Fibroblast of skin of abdomen (primary cell): ENCODE measurements around the gene ATXN1L. TPM values are rescaled to one million over a fixed set of nuclear protein-coding genes. Genes with fewer than 3 reads are reported as not detected.
"Not testable (repeated sequence)": the region's sequence is repeated elsewhere in the genome, so short reads cannot be mapped to it uniquely, and the experiment has no call there.

ENCODE experiments used
- DNase-seq: peaks from one replicate; pipeline ENCODE4 v3.0.0-alpha.2; 2013
- polyA plus RNA-seq, 2 experiments: library from polyadenylated mRNA; unstranded; fragments of 120-200 nt; gene quantifications; one replicate each; pipeline ENCODE4 v1.2.1, GENCODE V29; 2013; ENCODE audit not compliant: insufficient read length in 2 of 2

Gene ATXN1L, protein sequence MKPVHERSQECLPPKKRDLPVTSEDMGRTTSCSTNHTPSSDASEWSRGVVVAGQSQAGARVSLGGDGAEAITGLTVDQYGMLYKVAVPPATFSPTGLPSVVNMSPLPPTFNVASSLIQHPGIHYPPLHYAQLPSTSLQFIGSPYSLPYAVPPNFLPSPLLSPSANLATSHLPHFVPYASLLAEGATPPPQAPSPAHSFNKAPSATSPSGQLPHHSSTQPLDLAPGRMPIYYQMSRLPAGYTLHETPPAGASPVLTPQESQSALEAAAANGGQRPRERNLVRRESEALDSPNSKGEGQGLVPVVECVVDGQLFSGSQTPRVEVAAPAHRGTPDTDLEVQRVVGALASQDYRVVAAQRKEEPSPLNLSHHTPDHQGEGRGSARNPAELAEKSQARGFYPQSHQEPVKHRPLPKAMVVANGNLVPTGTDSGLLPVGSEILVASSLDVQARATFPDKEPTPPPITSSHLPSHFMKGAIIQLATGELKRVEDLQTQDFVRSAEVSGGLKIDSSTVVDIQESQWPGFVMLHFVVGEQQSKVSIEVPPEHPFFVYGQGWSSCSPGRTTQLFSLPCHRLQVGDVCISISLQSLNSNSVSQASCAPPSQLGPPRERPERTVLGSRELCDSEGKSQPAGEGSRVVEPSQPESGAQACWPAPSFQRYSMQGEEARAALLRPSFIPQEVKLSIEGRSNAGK
- polyA plus RNA-seq (2013, experiment 1 of 2; ENCODE audit: insufficient read length), result 14.5 TPM
- polyA plus RNA-seq (2013, experiment 2 of 2; ENCODE audit: insufficient read length), result 13.8 TPM

DNA sequence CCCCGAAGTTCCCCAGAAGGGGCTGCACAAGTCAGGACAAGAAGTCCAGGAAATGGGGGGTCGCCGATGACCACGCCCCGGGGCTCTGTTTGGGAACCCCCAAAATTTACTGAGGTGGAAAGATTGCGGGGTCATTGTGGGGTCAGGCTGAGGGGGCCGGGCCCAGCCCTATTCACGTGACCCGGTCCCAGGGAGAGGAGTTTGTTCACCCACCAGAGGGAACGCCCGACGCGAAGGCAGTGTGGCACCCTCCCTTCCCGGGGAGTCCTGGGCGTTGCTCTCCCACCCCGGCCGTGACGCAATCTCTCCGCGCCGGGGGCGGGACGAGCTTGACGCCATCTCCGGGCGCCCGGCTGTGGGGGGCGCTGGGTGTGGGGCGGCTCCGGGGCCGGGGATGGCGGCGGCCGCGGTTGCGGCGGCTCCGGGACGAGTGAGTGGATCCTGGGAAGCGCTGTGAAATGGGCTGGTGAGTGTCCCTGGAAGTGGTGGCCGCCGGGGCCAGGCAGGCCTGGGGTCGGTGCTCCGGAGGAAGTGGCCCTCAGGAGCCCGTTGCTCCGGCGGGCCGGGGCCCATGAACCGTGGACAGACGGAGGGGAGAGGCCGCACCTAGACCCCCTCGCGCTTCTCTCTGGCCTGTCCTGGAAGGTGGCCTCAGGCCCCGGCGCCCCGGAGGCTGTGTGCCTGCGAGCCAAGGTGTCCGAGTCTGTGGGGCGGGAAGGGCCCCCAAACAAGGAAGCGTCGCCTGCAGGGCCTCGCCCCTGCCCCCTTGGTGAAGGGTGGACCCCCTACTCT lies at the start of gene ATXN1L:
Gene ATXN1L (plus strand): TSS at position 338 of the 792 bp plus-strand sequence. CDS start 3,765 bp downstream, outside the sequence.
- peak; percentile 95 for DNase-seq

DNA sequence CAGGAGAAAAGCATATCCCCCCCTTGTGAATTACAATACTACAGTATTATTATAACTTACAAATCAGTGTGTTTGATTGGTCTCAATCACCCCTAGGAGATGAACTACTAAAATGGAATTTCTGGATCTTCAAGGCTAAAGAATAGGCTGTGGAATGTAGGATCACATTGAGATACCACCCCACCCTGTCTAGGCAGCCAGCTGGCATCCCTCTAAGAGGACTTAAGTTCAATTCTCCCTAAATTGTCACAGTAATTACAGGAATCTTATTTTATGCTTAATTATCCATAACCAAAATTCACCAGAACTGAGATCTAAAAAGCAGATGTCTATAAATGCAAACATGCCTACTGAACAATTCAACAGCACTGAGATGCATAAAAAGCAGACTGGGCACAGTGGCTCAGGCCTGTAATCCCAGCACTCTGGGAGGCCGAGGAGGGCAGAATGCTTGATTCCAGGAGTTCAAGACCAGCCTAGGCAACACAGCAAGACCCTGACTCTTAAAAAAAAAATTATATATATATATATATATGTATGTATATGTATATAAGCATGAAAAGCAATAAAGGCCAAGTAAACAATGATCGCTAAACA lies 49.2 kb upstream of the ATXN1L start:
- peak; percentile 40 for DNase-seq

DNA sequence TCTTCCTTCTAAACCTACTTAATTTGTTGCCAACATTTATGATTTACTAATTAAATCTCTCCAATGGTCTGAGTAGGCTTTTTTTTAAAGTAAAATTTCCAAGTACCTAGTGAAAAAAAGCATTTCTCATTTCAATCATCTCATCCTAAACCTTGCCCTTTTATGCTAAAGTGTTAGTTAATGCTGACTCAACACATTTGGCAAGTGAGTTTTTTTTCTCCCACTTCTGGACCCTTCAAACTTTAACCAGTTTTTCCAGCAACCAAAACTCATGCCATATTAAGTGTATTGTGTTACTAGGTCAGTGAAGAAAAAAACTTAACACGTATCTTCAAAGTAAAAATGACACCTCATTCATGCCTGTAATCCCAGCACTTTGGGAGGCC lies 42.5 kb upstream of the ATXN1L start:
- no peak for DNase-seq

DNA sequence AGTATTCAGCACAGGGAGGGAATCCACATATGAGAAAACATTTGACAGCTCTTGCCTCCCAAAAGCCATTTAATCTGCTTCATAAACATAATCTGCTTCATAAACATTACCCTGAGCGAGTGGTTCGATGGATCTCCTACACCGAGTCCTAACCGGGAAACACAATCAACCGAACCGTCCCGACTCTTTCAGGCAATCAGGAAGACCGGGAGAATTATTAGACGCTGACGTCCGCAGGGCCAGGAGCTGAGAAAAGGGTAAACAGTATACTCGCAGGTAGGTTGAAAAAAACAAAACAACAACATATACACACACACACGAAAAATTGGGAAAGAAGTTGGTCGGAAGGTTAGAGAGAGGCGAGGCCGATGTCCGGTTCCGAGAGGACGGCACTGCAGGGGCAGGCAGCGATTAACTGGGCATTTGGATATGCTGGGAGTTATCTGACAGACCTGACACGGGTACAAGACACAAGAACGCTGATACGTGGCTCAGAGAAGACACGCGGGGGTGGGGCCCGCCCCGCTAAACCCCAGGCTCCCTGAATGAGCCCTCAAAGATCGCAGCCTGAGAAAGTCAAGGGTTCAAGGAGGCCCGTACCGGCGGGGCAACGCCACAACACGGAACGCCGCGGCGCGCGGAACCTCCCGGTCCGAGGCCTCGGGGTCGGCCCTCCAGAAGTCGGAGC lies 37.7 kb upstream of the ATXN1L start:
- DNase-seq, result peak; percentile 13

DNA sequence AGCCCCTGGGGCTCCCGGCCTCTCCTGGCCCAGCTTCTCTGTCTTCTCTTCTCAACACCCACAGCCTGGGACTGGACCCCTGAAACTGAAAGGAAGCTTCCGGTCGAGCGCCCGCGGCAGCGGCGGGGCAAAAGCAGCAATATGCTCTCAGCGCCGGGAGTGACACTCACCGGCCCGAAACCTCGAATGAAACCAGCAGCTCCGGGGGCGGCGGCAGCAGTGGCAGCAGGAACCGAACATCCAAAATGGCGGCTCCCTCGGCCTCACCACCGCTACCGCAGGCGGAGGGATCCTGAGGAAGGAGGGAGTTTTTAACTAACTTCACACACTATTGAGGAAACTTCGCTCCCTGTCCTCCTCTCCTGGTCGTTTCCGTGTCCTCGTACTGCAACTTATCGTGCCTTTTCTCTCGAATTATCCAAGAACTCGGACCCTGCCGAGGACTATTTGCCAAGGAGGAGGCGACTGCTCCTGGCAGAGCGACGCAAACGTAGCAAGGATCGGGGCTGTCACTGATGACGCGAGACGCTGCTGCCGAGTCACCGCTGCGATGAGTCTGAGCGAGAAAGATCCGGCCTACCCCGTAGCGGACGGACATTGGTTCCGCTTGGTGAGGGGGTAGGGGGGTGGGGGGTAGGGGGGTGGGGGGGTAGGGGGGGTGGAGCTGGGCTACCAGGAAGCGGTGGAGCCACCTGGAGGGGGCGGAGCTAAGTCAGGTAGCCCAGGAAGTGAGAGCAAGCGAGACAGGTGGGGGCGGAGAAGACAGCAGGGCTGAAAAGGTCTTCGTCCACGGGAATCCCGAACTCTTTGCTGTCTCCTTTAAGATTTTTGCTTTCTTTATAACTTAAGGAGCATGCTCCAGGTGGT lies 37.0 kb upstream of the ATXN1L start, which contains the start of gene AP1G1:
Gene AP1G1 (minus strand): TSS at position 242 of the 867 bp plus-strand sequence. CDS start 19,355 bp downstream, outside the sequence.
- DNase-seq, result peak; percentile 99

DNA sequence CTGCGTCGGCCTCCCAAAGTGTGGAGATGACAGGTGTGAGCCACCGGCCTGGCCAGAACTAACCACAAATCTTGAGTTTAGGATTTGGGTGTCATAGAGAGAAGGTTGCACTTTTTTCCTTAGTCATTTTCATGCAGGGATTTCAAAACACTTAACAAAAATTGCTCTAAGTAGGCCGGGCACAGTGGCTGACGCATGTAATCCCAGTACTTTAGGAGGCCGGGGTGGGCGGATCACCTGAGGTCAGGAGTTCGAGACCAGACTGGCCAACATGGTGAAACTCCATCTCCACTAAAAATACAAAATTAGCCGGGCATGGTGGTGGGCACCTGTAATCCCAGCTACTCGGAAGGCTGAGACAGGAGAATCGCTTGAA lies 35.6 kb upstream of the ATXN1L start:
- DNase-seq, result not testable (repeated sequence)

DNA sequence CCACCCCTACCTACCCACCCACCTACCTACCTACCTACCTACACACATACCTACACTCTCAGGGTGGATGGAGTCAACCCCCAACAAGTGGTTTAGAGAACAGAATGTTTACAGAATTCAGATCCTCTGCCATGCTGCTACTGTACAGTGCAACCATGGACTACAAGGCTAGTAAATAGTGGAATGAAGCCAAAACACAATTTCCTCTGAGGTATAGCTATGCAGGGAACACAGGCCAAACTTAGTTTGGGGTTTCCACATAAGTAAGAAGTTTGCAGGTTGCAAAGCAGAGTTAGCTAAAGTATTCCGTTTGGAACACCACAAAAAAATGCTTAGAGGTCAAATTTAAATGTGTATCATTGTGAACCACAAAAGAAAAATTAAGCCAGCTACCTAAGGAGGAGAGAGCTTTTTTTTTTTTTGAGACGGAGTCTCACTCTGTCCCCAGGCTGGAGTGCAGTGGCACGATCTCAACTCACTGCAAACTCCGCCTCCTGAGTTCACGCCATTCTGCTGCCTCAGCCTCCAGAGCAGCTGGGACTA lies 34.4 kb upstream of the ATXN1L start:
- DNase-seq, result no peak

DNA sequence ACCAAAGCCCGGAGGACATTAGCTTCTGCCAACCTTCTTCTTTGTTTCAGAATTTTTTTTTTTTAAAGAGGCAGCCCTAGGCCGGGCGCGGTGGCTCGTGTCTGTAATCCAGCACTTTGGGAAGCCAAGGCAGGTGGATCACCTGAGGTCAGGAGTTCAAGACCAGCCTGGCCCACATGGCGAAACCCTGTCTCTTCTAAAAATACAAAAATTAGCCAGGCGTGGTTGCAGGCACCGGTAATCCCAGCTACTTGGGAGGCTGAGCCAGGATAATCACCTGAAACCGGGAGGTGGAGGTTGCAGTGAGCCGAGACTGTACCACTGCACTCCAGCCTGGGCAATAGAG lies 28.6 kb upstream of the ATXN1L start:
- not testable (repeated sequence) for DNase-seq

DNA sequence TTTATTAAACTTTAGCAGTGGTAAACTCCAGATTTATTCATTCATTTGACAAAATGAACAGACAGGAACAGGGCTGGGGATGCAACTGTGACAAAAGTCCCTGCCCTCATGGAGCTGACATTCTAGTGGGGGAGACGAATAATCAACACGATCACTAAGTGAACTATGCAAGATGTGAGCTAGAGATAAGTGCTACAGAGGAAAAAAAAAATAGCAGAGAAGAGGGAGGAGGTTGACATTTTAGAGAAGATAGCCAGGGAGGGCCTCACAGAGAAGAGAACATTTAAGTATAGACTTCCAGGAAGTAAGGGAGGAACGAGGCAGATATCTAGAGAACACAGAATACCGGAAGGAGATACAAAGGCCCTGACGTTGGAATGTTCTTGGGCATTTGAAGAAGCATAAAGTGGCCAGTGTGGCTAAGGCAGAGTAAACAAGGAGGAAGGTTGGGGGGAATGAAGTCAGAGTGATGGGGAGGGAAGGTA lies 19.2 kb upstream of the ATXN1L start:
- no peak for DNase-seq

DNA sequence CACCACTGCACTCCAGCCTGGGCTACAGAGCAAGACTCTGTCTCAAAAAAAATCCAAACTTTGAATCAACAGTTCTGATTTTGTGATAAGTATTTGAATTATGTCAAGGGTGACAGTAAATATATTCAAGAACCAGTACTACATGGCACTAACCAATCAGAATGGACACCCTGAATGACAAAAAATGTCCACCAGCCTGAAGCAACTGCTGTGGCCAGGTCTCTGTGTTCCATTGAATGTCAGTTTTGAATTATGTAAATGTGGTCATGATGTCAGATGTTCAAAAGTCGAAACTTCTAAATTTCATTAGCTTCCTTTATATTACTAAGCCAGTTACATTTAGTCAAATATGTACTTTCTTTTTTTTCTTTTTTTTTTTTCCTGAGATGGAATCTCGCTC lies 15.4 kb upstream of the ATXN1L start:
- no peak for DNase-seq

DNA sequence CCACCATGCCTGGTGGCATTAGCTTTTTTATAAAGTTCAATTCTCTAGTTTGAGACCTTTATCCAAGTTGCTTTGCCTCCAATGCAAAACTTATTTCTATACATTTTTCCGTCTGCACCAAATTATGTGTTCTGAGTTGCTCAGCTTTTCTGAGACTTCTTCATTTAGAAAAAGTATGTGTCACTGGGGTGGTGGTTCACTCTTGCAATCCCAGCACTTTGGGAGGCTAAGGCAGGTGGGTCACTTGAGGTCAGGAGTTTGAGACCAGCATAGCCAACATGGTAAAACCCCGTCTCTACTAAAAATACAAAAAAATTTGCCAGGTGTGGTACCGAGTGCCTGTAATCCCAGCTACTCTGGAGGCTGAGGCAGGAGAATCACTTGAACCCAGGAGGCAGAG lies 14.1 kb upstream of the ATXN1L start:
- DNase-seq, result not testable (repeated sequence)

DNA sequence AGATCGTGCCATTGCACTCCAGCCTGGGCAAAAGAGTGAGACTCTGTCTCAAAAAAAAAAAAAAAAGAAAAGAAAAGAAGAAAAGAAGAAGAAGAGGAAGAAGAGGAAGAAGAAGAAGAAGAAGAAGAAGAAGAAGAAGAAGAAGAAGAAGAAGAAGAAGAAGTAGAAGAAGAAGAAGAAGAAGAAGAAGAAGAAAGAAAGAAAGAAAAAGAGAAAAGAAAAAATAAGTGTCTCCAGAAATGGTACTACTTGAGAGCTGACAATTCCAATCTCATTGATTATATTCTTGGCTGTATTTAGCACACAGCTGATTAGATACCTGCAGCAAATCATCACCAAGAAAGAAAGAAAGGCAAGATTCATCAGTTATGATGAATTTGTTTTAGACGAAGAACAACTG lies 13.7 kb upstream of the ATXN1L start:
- DNase-seq, result not testable (repeated sequence)

DNA sequence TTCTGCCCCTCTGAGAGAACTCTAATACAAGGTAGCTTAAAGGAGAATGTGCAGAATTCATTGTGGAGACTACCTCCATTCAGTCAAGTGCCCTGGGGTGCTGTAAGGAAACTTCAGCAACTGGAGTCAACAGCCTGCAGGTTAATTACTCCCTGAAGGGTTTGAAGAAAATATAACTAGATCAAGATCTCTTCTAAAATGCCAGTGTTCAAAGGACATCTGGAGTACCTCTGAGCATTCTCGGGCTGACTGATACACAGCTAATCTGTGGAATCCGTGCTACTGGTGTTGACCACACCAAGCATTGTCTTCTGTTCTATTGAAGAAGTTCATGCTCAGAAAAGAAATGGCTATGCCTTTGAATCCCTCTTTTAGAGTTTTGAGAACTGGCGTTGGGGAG lies 11.5 kb upstream of the ATXN1L start:
- no peak for DNase-seq

DNA sequence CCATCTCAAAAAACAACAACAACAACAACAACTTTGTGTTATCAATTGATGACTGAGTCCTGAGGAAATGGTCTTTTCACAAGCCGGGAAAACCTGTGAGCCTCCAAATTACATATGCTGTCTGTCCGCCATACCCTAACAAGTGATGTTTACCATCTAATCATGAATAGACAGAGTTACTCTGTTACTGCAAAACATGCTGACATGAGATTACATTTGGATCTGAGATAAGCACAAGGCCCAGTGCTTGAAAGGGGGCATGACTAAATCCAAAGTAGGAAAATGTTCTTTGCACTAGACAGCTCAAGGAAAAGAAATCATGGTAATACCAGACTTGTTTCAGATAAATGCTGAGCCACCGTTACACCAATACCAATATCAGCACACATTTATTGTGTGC lies 8.6 kb upstream of the ATXN1L start:
- no peak for DNase-seq

DNA sequence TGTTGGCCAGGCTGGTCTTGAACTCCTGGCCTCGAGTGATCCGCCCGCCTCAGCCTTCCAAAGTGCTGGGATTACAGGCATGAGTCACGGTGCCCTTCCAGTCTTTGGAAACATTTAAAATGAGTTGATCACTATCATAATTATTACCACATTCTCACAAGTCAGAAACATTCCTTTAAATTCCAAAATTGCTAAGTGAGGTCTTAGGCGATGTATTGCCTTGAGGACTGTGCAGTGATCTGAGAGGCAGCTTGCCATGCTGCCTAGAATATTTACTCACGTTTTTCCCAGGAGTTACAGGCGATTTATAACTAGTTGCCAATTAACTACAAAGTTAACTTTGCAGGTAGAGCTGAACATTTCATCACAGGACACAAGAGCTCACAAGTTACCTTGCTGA lies 5.7 kb upstream of the ATXN1L start:
- peak; percentile 63 for DNase-seq

DNA sequence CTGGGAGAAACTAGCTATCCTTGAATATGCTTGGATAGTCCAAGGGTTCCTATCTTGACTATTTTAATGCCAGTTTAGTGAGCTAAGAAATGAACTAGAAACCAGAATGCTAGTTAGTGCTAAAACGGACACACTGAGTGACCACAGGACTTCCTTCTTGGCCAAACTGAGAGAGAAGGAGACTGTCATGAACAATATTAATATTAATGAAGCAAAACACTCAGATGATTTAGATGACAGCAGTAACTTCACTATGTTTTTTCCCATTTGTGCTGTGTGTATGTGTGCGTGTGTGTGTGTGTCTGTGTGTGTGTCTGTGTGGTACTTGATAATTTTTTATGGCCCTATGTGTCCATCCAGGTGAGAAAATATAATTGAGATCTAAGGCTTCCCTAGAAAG lies 2.2 kb upstream of the ATXN1L start:
- no peak for DNase-seq

DNA sequence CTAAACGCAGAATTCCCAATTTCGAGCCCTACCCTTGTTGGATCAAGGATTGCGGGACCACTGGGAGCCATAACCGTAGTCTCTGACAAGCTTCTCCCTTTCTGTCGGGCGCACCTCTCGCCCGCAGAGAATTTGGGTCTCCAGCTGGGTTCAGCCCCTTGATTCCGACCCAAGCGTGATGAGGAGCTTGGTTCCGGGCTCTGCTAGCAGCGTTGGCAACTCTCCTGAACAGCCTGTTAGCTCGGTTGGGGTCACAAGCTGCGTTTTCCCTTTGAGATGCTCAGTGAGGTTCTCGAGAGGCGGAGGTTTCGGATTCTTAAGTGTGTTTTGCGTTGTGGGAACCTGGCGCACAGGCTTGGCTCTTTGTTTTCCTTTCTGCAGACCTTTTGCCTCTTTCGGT lies 655 bp downstream of the ATXN1L start:
- no peak for DNase-seq

DNA sequence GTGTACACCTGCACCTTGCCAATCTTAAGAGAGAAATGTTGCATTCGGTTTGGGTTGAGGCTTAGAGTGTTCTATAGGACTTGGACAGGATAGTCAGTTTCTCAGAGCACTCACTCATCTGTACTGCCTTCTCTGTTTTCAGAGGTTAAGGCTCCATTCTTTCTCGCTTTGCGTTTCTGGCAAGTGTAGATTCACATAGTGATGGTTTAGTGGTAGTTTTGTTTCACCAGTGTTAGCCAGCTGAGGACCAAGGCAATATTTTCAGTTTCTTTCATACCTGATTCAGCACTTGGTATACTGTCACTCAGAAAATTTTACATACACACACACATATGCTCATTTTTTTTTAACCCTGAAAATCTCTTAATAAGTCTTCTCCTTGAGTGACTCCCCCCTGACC lies 1.3 kb downstream of the ATXN1L start:
- DNase-seq, result no peak

DNA sequence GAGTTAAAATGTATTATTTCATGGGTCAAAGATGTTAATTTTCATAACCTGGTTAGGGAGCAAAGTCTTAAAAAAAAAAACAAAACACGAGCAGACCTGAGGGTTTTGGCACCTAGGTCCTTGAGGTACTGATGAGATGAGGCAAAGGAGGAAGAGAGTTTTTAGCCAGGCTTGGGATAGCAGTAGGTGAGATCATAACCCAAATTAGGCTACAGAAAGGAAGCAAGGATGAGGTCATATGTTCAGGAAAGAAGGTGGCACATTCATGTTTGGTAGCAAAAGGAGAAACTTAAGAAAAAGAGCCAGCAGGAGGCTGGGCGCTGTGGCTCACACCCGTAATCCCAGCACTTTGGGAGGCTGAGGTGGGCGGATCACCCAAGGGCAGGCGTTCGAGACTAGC lies 2.8 kb downstream of the ATXN1L start:
- no peak for DNase-seq

DNA sequence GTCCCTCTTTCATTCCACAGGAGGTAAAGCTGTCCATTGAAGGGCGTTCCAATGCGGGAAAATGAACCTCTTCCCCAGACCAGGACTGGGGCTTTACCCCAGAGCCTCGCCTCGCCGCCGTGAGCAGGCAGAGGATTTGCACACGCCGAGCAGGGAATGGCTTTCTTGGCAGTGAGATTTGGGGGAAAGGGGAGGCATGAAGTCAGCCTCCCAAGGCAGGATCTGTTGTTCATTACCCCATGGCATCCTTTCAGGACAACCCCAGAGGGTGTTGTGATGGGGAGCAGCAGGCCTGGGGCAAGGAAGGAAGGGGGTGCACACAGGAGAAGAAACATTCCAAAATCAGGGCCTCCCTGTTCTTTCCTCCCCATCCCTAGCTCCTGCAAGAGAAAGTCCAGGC lies 6.0 kb downstream of the ATXN1L start:
- no peak for DNase-seq

DNA sequence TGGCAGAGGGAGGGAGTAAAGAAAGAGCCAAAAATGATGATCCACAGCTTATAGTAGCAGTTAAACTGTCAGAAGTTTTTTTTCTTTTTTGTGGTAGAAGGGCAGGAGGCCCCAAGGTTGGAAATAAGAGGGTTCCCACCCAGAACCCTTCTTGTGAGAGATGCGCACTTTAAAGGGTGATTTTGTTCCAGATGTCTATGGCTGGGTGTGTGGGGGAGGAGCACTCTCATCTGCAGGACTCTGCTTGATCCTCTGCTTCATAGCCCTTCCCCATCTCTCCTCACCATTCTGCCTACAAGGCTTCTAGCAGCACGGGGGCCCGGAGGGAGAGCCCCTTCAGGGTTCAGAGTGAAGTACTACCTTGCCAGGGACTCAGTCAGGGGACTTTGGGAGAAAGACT lies 6.4 kb downstream of the ATXN1L start:
- no peak for DNase-seq
